Keratinocyte (primary cell): ENCODE measurements around the gene ITIH1.

Source experiments
- EZH2 ChIP-seq: IDR thresholded peaks from one replicate; pipeline ENCODE4 v1.6.1; 2012; ENCODE audit warnings: inconsistent platforms, mild to moderate bottlenecking, low read length, moderate library complexity
- TF ChIP-seq, protein P1 (sequence below), 3 experiments: IDR thresholded peaks in 1 of 3; conservative IDR thresholded peaks in 1 of 3; optimal IDR thresholded peaks in 1 of 3; 2 replicates in 2 of 3; 3 replicates in 1 of 3; pipeline versions ENCODE3 to v1.5.1; 2011; ENCODE audit warnings: low read length in 3 of 3, mild to moderate bottlenecking in 3 of 3, moderate library complexity in 2 of 3, control low read depth in 1 of 3, inconsistent platforms in 1 of 3; ENCODE audit not compliant: insufficient read depth in 2 of 3; ENCODE audit errors: extremely low read depth in 1 of 3

GRCh38 chr3:52822363-52822762 is 45.0 kb downstream of the ITIH1 start:
- TF ChIP-seq, protein P1, sequence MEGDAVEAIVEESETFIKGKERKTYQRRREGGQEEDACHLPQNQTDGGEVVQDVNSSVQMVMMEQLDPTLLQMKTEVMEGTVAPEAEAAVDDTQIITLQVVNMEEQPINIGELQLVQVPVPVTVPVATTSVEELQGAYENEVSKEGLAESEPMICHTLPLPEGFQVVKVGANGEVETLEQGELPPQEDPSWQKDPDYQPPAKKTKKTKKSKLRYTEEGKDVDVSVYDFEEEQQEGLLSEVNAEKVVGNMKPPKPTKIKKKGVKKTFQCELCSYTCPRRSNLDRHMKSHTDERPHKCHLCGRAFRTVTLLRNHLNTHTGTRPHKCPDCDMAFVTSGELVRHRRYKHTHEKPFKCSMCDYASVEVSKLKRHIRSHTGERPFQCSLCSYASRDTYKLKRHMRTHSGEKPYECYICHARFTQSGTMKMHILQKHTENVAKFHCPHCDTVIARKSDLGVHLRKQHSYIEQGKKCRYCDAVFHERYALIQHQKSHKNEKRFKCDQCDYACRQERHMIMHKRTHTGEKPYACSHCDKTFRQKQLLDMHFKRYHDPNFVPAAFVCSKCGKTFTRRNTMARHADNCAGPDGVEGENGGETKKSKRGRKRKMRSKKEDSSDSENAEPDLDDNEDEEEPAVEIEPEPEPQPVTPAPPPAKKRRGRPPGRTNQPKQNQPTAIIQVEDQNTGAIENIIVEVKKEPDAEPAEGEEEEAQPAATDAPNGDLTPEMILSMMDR (optimal IDR thresholded peaks at IDR 0.05 in 1 of 3, IDR thresholded peaks at IDR 0.05 in 1 of 3, conservative IDR thresholded peaks at IDR 0.05 in 1 of 3; ENCODE audit: extremely low read depth in 1 of 3, insufficient read depth in 2 of 3, low read length in 3 of 3): no peak
- TF ChIP-seq EZH2: no peak
